NCI-H2171 (cell line): Measurements from ENCODE around the gene THEMIS.
"Not testable (repeated sequence)": the region's sequence is repeated elsewhere in the genome, so short reads cannot be mapped to it uniquely, and the experiment has no call there.

ENCODE experiments used
- DNase-seq: peaks from one replicate; lab custom pipeline; 2025; lab: John Stamatoyannopoulos, UW

Gene THEMIS

DNA sequence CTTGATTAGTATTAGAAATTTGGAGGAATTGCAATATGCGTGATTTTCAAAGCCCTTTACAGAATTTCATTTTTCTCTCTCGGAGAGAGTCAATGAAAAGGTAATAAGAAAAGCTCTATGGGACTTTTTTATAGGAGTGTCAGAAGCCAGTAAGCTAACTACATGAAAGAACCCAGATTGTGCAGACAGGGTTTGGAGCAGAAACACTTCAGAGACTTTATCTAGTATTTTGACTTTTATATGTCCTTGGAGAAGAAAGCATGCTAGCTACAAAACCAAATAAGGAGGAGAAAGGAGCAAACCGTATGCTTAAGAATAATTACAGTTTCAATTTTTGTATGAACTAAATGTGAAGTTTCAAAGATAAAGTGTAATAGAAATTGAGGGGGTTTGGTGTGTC is 182.2 kb downstream of the THEMIS start:
- DNase-seq: no peak

DNA sequence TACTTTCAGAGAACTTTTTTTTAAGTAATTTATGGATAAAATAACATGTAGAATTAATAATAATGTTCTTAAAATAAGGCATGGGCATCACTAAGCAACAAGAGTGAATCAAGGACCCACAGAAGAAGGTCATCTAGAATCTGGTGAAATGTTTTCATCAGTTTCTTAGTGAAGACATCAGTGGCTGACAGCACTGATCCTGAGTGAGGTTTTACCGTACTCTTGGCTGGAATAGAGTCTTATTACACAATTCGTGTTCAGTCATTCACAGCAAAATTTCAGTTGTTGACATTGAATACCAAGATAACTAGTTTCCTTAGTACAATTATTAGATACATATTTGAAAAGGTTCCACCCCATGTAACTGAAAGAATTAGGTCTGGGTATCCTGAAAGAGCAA is 183.5 kb downstream of the THEMIS start:
- DNase-seq: no peak

DNA sequence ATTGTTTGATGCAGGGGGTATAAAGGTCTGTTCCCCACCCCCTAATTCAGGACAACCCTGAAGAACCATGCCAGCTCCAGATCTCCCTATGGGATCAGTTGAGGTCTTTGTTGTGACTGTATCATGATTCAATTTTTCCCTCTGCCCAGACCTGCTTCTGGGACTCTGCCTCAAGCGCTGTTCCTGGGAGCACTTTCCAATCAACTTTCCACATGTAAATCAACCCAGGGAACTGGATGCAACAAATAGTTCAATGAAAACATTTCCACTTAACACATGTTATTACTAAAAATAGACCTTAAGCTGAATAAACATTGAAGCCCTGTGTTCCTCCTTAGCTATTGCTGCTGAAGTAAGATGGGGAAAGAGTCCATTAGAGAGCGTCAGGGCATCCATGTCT is 184.4 kb downstream of the THEMIS start:
- no peak for DNase-seq

DNA sequence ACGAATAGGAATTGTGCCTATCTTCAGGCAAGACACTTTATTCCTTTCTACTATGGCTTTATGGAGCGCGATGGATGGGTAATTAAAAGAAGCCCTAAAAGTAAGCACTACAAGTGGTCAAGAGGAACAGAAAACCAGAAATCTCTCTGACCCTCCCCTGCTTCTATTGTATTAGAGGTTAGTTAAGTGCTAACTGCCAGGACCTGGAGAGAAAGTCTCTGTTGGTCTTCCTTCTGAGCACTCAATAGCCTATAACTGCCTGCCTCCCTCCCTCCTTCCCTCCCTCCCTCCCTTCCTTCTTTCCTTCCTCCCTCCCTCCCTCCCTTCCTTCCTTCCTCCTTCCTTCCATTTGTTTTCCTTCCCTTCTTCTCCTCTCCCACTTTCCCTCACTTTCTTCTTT is 190.2 kb downstream of the THEMIS start:
- DNase-seq: no peak

DNA sequence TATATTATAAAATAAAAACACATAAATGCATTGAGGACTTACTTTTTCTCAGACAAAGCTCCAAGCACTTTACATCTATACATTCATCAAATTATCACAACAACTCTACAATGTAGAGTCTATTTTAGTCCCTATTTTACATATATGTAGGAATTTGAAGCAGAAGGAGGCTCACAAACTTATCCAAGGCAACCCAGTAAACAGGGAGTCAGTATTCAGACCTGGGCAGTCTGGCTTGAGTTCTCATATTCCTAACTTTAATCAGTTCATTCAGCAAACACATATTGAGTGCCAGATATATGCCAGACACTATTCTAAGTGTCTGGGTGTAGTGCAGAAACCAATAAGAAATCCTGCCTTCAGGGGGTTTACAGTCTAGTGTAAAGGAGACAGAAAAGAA is 194.6 kb downstream of the THEMIS start:
- no peak for DNase-seq

DNA sequence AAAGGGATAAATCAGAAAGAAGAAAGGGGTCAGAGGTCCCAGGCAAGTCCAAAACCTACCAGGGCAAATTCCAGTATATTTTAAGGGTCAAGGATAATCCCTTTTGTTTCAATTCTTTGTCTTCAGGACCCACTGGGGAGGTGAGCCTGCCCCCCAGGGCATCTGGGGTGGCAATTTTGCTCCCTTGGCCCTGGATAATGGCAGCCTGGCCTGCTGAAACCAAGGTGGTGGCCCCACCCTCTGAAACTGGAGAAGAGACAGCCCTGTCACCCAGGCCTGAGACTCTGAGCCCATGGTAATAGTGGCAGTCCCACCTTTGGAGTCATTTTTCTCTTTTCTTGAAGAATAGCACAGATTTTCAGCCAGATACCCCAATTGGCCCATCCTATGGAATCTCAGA is 205.8 kb downstream of the THEMIS start:
- no peak for DNase-seq

DNA sequence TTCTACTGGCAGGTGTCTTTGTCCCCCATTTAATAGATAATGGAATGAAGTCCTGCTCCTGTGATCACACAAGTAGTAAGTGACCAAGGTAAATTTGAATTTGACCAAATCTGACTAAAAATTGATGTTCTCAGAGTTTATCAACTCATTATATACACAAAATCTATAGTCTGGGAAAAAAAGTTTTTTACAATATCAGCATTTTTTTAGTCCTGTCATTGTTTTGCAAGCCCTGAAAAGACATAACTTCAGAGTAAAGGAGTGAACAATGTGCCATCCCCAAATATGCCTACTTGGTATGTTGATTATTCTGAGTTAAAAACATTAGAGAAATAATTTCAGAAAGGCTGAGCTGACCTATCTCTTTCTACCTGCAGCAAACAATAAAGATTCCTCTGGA is 209.7 kb downstream of the THEMIS start:
- DNase-seq: no peak

DNA sequence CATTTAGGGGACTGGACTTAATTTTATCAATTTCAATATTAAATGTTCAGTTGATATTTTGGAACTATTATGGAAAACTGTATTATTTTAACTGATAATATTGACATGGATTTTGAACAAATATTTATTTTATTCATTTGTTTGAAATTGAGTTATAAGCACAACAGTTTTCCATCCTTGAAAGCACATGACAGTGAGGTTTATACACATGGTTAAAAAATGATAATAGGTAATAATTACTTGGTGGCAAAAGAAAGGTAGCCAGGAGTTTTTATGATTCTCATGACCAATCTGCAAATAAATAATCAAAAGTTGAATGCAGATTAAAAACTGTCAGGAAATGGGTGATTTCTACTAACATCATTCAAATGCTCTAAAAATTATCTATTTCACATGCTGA is 210.3 kb downstream of the THEMIS start:
- no peak for DNase-seq

- DNase-seq: peak; percentile 9
Observed at GRCh38 chr6:127690092-127690491, 210.8 kb downstream of the THEMIS start.

- DNase-seq: not testable (repeated sequence)
Observed at GRCh38 chr6:127687490-127687889, 213.4 kb downstream of the THEMIS start.

DNA sequence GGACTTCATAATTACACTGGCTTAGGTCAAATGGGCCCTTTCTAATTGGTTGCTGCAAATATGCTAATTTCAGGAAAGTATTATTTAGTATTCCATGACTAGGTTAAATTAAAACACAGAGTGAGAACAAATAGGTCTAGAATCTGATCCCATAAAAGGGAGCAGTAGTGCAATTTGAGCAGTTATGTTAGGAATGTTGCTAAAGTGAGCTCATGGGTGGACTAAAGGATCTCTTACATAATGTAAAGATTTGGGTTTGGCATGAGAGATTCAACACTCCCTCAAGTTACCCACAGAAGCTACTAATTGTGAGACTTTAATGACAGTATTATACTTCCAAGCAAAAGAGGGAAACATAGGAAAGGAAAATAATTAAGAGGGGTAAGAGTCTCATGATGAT is 214.8 kb downstream of the THEMIS start:
- no peak for DNase-seq

DNA sequence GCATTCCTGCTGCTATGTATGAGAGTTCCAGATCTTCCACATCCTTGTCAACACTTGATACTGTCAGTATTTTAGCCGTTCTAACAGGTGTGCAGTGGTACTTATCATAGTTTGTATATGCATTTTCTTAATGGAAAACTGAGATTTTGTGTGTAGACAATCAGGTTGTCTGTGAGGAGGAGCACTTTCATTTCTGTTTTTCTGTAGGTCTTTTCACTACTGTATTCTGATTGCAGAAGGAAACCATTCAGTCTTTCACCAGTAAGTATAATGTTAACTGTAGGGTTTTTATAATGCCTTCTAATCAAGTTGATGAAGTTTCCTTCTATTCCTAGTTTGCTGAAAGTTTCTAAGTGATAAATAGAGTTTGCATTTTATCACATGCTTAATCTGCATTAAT is 216.4 kb downstream of the THEMIS start:
- DNase-seq: no peak
